GM19467 (cell line): ENCODE measurements around the gene GPATCH8.
"Not testable (repeated sequence)": the region's sequence is repeated elsewhere in the genome, so short reads cannot be mapped to it uniquely, and the experiment has no call there.

Experiments used
- ATAC-seq: cut with Tn5 transposase; IDR thresholded peaks from one replicate; pipeline ENCODE4 v1.9.1; 2021; ENCODE audit warnings: mild to moderate bottlenecking, moderate library complexity; ENCODE audit not compliant: unreplicated experiment

The GPATCH8 gene

DNA sequence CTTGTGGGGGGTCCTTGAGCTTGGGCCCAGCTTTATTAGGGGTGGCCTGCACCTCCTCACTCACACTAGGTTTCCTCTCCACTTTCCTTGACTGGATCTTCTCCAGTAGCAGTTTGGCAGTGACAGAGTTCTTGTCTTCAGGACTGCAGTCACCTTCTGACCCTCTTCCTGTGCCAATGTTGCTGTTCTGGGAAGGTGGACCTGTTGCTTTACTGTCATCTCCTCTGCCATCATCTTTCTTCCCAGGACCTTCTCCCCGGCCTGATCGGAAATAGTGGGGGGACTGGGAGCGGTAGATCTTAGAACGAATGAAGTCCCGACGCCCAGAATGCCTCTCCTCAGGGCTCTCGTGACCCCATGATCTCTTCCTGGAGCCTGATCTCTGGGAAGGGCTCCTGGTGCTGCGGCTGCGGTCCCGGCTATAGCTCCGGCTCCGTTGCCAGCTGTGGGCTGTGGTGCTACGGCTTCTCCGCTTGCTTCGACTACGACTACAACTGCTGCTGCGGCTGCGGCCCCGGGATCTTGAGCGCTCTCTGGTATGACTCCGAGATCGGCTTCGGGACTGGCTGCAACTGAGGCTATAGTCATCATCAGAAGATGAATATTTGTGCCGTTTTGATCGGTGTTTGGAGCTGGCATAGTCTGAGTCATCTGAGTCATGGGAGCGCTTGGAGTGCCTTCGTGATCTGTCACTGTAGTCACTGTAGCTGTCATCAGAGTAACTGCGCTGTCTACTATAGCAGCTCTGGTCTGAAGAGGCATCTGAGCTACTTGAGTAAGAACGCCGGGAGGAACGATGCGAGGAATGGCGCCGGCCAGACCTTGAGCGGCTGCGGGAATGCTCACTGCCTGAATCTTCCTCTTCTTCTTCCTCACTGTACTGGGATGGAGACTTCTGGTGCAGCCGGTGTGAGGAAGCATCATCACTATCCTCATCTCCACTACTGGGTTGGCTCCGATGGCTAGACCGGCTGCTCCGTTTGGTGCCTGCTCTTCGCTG, 104.2 kb downstream of the GPATCH8 start:
- ATAC-seq, result no peak

DNA sequence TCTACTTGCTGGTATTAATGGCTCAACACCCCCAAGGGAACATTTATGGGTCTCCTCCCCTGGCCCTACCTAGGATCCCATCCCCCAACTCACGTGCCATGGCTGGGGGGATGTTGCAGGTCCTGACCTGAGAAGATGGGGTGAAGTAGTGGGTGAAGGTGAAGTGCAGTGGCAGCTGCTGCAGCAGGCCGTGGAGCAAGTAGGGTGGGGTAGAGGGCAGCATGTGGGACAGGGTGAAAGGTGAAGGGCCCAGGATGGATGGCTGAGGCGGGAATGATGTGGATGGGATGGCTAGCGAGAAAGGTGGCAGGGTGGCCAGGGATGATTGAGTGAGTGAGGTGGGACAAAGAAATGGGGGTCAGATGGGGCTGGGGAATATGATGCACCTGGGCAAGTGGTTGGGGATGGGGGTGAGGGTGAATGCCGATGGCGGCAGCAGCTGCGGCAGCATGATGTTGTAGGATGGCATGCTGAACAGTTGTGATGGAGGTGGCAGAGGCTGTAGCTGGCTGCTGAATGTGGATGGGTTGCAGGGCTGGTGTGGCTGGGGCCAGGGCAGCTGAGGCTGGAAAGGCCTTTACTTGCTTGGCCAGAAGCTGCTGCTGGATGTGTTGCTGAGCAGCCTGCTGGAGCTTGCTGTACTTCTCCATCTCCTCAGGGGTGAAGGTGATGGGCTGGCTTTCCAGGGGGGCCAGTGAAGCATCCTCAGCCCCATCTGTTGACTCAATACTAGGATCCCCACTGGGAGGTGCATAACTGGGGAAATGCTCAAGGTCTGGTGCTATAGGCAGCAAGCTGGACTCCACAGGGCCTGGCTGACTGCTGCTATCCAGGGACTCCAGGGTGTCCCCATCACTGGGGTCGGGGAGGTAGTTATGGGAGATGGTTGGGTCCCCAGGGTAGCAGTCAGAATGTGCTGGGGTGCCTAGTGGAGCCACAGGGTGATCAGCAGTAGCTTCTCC, 105.4 kb downstream of the GPATCH8 start:
- ATAC-seq, result no peak

DNA sequence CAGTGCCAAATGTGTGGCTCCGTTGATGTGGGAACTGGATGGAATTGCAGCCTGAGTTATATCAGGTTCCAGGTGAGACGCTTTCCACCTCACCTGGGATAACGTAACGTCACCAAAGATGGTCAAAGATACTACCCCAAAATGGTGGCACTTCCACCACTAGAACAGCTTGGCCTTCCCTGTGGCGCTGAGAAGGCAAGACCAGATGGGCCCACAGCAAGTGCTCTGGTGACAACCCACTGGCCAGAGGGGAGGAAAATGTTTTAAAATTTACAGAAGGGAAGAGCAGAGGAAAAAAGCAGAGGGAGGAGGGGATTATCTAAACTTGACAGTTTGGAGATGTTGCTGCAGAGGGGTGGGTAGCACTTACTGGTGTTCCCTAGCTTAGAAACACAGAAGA, 106.3 kb downstream of the GPATCH8 start:
- no peak for ATAC-seq

DNA sequence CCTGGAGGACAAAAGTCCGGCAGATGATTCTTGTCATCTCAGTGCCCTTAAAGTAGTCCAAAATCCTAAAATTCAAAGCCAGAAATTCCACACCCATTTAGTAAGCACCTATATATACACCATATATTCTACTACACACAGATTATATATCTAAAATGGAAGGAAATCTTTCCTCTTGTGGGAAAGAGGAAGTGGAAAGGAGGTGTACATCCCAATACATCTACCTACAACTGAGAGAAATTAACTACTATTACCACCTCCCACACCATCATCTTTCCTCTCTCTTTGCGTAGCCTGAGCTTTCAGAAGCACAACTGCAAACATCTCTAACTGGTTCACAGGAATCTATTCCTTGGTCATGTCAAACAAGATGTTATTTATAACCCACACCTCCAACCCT, 108.4 kb downstream of the GPATCH8 start:
- ATAC-seq, result no peak

DNA sequence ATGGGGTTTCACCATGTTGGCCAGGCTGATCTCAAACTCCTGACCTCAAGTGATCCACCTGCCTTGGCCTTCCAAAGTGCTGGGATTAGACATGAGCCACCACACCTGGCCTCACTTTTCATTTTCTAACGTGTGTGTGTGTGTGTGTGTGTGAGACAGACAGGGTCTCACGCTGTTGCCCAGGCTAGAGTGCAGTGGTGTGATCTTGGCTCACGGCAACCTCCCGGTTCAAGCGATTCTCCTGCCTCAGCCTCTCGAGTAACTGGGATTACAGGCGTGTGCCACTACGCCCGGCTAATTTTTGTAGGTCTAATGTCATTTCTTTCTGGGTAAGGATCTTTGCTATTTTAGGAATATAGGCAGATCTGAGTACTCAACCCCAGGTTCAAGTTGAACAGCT, 109.1 kb downstream of the GPATCH8 start:
- ATAC-seq, result not testable (repeated sequence)

DNA sequence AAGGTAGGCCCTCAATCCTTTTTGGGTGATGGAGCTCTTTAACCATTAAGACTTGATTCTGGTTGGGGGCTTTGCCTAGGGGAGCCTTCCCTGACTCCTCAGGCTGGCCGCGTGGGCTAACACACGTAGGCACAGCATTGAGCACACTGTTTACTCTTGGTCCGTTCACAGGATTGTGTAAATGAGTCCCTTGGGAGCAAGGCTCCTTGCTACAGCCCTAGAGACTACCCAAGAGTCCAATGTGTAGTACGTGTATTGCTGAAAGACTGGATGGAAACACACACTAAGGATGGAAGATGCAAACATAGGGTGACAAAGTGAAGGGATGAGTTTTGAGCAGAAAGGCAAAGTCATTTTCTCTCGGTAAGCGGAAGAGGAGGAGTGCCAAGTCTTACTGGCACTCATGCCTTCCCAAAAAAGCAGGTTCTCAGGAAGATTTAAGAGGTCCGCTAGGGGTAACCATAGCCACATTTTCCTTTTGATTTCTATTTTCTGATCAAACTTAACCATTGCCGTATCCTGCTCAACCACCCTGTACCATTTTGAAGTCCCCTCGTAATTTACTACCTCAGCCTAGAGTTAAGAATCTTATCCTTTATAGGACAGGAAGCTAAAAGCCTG, 112.8 kb downstream of the GPATCH8 start:
- ATAC-seq, result no peak

DNA sequence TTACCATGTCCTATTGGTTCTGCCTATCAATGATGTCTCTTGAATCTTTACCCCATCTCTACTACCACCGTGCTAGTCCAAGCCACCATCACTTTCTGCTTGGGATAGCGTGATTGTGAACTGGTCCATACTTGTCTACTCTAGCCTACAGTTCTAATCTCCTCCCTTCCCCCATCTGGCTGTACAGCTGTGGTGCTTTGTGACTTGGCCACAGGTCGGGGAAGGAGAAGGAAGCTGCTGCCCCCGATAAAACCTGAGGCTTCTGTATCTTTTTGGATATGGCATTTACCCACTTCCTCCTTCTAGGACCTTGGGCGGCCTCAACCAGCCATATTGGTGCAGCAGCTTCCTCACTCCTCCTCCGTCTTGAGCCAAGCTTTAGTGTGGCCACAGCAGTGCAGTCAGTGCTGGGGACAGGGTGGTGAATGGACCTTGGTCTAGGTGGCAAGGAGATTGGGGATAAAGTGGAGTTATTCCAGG, 113.4 kb downstream of the GPATCH8 start:
- no peak for ATAC-seq

DNA sequence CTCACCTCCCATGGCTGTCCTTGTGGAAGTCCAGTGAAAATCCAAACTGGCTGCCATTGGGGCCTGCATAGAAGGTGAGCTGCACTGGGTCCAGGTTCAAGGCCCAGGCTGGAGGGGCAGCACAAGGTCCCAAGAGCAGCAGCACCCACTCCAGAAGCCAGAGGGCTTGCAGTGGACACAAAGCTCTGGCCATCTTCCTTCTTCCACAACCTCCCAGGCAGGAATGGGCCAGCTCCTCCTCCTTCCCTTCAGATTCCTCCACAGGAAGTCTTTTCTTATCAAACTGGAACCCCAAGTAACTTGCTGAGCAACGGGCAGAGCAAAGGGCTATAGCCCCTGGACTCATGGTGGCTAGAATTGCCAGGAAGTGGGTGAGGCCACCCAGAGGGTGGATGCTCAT, 113.9 kb downstream of the GPATCH8 start, which contains the start of gene ITGA2B:
TSS of gene ITGA2B (minus strand) at position 369 of the 400 bp plus-strand sequence. CDS start at position 193, 176 bp downstream.
- ATAC-seq, result no peak

DNA sequence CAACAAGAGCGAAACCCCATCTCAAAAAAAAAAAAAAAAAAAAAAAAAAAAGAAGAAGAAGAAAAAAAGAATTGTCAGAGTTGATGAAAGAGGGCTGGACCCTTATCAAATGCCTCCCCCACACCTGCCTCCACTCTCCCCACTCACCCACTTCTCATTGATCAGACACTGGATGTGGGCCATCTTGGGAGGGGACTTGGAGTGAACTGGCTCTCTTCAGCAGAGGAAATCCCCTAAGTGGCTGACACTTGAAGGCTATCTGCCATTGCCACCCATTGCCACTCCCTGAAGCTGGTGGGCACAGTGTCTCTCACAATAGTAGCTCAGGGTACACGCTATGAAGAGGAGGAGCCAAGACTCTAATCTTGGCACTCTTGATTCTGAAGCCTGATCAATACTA, 115.4 kb downstream of the GPATCH8 start:
- no peak for ATAC-seq

DNA sequence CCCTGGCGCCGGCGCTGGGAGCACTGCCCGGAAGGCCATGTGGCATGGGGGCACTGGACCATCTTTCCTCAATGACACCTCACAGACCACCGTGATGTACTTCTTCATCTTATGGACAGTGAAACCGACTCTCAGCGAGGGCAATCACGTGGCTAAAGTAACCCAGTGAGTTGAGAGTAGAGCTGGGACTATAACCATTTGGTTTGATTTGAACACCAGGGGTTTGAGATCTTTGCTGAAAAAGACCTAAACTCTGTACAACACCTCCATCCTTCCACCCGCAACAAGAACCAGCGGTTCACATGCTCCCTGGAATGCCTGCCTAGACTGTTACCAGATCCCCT, 117.1 kb downstream of the GPATCH8 start:
- no peak for ATAC-seq

DNA sequence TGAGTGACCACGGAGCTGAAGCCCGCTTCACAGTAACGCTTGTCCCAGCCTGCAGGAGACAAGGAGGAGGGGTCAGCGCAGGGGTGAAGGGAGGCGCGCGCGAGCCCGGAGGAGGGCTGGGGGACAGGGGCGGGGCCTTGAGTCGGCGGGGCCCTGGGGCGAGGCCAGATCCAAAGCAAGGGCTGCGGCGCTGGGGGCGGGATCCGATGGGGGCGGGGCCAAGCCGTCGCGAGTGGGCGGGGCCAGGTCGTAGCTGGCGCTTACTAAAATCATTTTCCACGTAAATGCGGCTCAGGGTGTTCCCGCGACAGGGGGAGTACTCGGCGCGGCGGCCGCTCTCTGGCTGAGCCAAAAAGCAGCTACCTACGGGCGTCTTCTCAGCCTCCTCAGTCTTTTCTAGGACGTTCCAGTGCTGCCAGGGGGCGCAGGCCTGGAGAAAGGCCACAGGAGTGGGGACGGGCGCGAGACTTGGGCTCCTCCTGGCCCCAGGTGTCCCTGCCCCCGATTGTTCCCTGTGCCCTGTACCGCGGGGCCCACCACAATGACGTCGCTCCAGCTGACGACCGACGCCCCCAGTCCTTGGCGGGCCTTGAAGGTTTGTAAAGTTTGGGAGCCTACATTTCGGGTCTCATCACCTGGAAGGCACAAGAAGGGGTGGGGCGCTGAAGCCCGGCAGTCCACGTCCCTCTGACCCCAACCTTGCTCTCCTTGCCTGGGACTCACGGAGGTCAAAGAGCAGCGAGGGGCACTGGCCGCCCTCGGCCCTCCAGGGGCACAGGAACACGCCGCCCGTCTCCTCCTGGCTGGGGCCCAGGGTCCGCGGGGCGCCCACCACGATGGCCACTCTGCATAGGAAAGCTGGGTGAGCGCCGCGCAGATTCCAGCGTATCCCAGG, 117.7 kb downstream of the GPATCH8 start:
- no peak for ATAC-seq

DNA sequence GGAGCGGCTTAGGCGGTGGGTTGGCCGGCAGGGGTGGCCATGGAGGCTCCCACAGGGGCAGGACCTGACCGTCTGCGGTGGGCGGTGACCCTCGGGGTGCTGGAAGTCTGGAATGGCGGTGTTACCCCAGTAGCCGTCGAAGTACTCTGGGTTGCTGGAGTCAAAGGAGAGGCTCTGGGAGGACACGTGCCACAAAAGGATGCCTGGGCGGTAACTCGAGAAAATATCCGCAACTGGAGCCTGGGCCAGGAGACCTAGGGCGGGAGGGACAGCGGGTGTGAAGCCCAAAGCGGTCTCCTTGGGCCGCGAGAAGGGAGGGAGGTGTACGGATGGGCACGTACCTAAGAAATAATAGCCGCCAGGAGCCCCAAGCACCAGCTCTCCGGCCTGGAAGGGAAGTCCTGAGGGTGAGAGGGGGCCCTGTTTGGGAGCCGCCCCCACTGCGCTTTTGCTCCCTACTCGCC, 118.4 kb downstream of the GPATCH8 start:
- no peak for ATAC-seq

DNA sequence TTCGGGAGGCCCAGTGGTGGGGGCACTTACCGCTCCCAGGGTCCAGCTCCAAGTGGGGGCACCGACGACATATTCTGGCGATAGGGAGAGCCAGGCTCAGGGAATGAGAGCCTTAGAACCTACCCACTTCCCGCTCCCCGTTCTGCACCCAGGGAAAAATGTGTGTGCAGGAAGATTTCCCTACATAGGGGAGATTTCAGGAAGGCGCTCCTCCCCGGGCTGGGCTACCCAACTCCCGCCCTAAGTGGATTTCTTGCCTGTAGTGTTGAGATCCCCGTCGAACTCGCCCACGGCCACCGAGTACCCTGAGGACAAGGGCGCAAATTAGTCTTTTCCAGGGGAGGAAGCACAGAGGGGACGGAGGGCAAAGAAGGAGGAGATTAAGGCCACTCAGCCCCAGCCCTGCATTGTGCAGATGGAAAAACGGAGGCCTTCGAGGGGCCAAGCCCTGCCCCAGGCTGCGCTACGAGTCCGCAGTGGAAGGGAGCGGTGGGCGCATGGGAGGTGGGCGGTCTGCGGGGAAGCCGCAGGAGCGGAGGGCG, 118.9 kb downstream of the GPATCH8 start:
- no peak for ATAC-seq

DNA sequence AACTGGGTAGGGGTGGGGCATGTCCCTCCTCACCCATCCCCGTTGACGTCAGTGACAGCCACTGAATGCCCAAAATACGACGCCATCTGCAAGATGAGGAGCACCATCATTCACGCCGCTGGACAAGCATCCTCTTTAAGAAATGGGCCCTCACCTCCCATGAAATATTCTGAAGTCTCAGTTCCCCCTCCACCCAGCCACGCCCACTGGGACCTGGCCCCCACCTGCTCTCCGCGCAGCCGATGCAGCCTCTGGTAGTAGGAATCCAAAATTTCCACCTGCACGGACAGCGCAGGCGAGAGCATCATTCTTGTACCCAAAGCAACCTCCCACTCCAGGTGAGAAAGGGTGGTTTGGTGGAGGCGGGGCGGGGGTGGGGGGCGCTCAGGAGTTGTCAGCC, 119.3 kb downstream of the GPATCH8 start:
- no peak for ATAC-seq

DNA sequence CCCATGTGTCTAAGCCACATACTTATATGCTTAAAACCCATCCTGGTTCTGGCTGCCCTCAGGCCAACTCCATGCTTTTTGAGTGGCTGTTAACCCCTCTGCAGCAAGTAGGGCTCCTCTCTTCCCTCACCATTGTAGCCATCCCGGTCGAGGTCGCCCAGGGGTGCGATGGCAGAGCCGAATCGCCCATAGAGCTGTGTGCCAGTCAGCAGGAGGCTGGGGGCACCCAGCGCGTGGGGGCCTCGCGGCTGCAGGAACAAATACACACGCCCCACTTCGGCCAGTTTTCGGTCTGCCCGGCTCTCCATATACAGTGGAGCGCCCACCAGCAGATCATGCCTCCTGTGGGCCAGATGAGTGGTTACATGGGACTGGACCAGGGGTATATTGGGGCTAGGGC, 119.8 kb downstream of the GPATCH8 start:
- no peak for ATAC-seq

DNA sequence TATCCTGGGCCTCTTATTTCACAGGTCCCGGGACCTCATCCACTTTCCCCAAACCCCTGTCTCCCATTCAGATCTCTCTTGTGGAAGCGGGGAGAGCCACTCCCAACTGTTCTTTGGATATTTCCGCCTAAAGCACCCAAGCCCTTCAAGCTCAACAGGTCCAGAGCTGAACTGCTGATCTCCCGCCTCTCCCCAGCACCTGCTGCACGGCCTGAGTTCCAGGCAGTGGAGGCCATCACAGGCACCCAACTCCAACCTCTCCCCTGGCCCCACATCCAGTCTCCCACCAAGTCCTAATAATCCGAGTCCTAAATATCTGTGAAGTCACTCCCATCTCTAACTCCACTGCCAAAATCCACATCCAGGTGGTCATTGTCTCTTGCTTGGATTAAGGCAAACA, 120.3 kb downstream of the GPATCH8 start:
- no peak for ATAC-seq

DNA sequence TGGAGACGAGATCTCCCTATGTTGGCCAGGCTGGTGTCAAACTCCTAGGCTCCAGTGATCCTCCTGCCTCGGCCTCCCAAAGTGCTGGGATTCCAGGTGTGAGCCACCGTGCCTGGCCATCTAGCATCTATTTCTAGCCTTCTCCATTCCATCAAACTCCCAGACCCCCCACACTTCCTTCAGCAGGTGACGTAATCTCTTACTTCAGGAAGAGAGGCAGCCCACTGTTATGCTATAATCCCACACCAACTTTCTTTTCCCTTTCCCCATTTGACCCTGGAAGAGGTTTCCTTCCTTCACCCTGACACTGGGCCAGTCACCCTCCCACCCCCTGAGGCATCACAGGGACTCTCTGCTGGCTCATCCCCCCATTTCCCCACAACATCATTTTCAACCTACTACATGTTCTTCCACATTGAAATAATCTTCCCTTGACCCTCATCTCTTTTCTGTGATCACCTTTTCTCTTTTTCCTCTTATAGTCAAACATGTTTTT, 121.3 kb downstream of the GPATCH8 start:
- no peak for ATAC-seq

DNA sequence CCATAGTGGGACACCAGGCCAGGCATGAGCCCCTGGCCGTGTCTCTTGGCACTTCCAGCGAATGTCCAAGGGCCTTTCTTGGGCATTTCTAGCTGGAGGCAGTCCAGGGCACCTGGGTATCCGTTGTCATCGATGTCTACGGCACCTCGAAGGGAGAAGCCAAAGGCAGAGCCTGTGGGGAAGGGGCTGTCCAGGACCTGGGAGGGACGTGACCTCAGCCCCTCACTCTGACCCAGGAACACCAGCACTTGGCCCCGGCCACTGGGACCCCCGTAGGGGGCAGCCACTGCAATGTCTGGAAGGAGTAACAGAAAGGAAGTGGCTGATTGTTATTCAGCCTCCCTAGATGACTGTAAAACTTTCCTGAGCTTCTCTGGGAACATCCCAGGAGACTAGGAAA, 122.4 kb downstream of the GPATCH8 start:
- ATAC-seq, result no peak

DNA sequence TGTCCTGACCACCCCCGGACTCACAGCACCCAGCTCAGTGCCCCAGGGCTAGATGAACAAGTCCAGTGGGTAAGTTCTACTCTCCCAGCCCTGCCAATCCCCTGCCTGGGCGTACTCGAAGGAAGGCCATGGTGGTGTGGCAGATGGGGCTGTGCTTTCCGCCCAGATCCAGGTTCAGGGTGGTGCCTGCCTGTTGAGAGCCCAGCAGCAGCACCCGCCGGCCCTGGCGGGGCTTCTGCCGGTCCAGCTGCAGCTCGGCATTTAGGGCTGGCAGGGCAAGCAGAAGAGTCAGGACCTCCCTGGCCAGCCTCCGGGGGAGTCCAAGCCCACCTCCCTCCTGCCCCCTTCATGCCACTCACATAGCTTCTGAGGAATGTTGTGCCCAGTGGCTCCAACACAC, 123.3 kb downstream of the GPATCH8 start:
- no peak for ATAC-seq
